Activated T-cell treated with anti-CD3 and anti-CD28 coated beads for 4 hours (primary cell): Measurements from ENCODE around the gene CASKIN2.

ENCODE experiments used
- DNase-seq: peaks from one replicate; pipeline ENCODE4 v3.0.0-alpha.2; 2020

CASKIN2 gene

DNA sequence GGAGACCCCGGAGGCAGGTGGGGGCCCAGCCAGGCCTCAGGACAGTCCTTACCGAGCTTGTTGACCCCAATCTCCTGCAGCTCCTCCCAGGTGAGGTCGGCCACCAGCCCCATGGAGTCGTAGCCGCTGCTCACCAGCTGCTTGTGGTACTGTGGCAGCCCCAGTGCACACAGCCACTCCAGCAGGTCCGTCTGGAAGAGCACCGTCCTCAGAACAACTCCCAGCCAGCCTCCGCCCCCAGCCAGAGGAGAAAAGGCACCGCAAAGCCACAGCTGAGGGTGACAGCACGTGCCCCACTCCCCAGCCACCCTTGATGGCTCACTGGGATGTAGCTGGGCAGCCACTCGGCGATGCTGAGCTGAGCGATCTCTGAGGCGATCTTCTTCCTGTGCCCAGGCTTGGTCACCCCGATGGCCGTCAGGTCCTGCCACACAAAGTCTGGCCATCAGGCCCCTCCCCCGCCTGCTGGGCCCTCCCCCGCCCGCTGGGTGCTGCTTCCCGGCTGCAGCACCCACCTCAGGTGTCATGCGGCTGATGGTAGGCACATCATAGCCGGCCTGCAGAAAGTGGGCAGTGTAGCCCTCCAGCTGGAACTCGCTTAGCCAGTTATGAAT lies 11.9 kb downstream of the CASKIN2 start:
- no peak for DNase-seq

DNA sequence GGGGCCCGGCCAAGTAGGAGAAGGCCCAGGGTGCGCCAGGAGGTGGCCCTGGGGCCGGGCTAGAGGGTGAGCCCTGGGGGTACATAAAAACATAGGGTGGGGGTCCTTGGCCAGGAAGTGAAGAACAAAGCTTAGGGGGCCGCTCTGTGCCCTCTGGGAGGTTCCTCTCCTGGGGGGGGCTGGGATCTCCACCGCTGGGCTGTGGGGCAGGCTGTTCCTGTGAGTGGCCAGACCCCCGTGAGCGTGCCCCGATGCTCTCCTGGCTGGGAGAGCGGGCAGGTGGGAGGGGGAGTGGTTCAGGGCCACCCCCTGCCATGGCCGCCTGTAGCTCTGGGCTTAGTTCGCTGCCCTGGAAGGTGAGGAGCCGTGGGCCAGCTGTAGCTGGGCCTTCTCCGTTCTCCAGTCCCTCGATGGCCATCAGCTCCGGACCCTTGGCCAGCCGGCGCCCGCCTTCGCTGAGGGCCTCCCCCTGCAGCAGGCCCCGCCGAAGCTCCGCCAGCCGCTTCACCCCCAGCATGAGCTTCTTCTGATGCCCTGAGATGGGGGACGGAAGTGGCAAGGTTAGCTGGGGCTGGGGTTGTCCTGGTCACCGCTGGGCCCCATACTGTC lies 12.5 kb downstream of the CASKIN2 start:
- DNase-seq: no peak

DNA sequence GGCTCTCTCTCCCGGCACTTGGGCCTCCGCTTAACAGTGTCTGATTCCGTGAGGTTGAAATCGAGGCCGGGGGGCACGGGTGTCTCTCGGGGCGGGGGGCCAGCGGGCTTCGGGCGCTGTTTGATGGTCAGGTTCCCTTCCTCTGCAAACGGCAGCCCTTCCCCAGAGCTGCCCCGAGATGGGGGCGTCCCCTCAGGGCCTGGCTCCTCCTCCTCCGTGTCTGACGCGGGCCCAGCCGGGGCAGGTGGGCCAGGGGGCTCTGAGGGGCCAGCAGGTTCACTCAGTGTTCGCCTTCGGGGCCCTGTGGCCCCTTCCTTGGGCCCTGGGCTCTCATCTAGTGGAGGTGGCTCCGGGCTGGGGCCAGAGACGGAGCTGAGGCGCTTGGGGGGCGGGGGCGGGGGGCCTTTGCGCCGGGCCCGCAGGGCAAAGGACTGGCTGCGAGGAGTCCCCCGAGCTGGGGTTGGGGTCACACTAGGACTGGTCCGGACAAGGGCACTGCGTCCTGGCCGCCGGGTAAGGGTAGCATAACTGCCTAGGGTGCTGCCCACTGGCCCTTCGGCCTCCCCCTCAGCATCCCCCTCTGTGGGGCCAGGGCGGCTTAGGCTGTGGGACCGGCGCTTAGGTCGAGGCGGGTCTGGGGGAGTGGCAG lies 13.1 kb downstream of the CASKIN2 start:
- DNase-seq: no peak

DNA sequence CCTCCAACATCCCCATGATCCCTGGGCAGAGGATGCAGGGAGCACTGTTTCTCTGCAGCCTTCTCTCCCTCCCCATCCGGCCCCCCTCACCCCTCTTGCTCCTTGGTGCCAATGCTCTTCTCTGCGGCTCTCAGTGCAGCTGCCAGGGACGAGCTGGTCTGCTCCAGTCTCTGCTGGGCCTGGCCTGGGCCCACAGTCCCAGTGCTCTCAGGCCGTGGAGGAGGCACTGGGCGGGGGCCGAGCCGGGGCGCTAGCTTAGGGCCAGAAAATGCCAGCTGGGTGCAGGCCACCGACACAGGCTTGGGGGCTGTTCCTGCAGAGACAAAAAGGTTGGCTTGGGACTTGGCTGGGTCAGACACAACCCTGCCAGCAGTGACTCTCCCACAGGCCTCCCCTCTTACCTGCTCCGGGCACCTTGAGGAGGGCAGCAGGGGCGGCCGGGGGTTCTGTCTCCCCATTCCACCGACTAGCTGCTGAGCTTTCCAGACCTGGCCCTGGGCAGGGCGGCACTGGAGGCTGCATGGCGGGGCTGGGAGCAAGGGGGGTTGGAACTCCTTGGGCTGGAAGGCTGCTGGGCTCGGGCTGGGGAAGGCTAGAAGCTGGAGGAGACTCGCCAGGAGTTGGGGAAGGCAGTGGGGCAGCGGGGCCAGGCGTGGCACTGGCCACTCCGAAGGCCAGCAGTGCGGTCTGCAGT lies 13.8 kb downstream of the CASKIN2 start:
- DNase-seq: no peak

DNA sequence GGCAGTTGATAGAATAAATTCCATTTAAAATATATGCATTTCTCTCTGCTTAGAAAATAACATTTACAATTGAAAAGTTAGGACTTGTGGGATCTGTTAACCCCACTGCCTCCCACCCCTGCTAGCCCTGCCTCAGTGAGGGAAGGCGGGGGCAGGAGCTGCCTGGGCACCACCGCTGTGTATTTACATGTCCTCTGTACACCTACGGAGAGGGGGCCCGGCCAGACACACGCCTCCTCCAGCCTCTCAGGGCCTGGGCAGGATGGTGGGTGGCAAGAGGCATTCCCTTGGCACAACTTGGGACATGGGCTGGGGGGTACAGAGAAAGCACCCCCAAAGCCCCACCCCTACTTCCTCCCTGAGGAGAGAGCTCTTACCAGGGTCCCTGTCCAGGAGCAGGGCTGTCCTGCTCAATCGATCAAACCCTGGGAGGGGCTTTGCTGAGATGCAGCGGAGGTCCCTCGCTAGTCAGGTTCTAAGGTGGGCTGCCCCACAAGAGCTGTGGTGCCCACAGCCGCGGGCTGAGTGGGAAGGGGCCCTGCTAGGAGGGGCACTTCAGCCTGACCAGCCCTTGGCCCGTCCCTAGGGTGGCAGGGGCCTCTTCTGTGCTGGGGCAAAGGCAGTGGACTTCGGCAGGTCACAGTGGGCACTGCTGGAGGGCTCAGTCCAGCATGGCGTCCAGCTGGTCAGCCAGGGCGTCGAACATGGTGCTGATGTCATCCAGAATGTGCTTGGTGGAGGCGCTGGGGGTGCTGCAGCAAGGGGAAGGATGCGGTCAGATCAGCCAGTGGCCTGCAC lies 14.7 kb downstream of the CASKIN2 start:
- DNase-seq: no peak

DNA sequence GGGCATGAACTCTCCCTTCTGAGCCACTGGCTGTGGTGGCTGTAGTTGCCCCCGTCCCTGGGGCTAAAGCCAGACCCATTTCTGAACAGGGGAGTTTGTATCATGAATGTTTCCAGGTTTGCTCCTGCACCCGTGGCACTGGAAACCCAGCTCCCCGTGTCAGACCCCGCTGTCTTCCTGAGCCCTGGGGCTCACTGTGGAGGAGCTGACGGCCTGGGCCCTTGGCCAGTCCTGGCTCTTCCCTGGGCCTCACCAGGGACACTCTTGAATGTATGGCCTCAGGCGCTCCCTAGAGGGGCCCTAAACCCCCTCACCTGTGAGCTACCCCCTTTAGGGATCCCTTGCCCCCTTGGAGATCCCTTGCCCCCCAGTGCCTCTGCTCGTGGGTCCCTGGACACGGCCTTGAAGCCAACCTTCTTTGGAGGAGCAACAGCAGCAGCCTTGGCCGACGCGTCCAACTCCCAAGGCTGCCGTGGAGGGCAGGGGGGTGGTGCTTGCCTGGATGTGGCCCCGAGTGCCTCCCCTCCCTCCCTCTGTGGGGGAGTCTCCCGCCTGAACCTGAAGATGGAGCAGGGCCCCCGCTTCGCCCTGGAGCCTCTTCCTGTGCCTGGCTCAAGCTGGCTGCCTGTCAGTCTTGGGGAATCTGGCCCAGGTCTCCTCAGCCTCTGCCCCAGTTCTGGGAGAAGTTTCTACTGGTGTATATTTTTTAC lies 15.9 kb downstream of the CASKIN2 start:
- DNase-seq: no peak

DNA sequence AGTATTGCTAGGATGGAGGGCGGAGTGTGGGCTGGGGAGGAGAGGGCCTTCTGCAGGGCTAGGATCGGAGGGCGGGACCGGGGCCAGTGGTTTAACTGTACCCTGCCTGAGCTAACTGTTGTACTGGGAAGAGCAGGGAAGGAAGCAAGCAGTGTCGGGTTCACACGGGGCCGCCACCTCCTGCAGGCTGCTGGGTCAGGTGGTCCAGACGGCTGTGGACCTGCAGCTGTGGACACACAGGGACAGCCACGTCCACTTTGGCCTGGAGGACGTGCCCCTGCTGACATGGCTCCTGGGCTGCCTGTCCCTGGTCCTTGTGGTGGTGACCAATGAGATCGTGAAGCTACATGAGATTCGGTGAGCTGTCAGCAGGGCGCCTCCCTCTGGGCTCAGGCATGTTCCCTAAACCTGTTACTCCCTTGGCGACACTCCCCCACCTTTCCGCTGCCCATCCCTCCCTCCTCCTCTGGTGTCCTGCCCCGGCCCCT lies 16.6 kb downstream of the CASKIN2 start:
- no peak for DNase-seq

DNA sequence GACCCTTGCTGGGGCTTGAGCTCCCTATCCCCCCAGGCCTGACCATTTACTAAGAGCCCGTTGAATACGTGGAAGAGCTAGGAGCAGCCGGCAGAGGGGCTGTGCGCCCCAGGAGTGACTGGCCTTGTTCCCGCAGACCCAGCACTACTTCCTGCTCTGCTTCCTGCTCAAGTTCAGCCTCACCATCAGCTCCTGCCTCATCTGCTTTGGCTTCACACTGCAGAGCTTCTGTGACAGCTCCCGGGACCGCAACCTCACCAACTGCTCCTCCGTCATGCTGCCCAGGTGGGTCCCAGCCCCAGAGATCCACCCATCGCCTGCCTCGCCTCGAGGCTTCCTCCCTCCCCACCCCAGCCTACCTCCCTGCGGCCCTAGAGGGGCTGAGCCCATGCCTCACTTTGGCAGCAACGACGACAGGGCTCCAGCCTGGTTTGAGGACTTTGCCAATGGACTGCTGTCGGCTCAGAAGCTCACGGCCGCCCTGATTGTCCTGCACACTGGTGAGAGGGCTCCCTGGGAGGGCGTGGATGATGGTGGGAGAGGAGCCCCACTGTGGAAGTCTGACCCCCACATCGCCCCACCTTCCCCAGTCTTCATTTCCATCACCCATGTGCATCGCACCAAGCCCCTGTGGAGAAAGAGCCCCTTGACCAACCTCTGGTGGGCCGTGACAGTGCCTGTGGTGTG lies 17.2 kb downstream of the CASKIN2 start:
- DNase-seq: no peak

DNA sequence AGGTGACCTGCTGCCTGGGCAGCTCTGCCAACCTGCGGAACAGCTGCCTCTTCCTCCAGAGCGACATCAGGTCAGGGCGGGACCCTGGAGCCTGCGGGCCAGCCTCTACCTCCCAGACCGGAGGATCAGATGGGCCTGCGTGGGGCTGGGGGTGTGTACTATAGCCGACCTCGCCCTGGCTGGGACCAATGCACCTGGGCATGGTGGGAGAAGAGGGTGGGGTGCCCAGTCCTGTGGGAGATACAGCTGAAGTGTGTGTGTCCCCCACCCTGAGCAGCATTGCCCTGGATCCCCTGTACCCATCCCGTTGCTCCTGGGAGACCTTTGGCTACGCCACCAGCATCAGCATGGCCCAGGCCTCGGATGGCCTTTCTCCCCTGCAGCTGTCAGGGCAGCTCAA lies 19.3 kb downstream of the CASKIN2 start:
- DNase-seq: no peak

DNA sequence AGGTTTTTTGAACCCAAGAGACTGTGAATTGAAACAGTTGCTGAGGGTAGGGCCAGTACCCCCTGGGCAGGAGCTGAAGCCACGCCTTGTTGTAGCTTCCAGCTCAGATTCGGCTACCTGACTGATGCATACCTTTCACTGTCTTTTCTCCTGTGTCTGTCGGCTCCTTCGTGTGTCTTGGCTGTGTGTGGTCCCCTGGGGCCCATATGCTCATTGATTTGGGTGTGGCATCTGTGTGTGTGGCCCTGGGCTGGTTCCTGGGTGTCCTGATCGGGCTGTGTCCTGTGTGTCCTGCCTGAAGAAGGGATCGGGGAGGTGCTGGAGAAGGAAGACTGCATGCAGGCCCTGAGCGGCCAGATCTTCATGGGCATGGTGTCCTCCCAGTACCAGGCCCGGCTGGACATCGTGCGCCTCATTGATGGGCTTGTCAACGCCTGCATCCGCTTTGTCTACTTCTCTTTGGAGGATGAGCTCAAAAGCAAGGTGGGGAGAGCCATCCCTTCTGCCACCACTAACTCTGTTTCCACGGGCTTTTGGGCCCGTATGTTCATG lies 20.9 kb downstream of the CASKIN2 start:
- no peak for DNase-seq

DNA sequence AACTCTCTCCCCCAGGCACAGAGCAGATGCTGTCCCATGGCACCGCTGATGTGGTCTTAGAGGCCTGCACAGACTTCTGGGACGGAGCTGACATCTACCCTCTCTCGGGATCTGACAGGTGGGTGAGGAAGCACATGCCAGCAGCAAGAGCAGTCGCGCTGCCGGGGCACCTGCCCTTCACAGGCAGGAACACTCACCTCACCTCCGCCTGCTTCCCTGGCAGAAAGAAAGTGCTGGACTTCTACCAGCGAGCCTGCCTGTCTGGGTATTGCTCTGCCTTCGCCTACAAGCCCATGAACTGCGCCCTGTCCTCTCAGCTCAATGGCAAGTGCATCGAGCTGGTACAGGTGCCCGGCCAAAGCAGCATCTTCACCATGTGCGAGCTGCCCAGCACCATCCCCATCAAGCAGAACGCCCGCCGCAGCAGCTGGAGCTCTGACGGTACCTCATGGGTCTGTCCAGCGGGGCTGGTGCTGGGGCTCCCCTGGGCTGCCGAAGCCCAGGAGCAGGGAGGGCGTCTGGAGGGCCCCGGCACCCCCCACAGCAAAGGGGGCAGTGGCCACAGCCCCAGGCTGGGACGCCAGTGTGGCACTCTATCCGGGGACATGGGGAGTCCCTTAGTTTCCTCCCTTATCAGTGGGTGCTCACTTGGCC lies 21.7 kb downstream of the CASKIN2 start:
- DNase-seq: no peak

DNA sequence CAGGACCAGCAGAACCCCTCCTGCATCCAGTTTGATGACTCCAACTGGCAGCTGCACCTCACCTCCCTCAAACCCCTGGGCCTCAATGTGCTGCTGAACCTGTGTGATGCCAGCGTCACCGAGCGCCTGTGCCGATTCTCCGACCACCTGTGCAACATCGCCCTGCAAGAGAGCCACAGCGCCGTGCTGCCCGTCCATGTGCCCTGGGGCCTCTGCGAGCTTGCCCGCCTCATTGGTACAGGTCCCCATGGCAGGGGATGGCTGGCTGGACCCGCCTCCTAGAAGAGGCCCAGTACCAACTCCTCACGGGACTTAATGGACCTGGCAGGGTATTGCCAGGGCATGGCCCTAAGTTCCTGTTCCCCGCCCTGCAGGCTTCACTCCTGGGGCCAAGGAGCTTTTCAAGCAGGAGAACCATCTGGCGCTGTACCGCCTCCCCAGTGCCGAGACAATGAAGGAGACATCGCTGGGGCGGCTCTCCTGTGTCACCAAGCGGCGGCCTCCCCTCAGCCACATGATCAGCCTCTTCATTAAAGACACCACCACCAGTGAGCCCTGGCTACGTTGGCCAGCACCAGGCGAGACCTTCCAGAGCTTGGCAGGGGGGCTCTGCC lies 22.7 kb downstream of the CASKIN2 start:
- no peak for DNase-seq

DNA sequence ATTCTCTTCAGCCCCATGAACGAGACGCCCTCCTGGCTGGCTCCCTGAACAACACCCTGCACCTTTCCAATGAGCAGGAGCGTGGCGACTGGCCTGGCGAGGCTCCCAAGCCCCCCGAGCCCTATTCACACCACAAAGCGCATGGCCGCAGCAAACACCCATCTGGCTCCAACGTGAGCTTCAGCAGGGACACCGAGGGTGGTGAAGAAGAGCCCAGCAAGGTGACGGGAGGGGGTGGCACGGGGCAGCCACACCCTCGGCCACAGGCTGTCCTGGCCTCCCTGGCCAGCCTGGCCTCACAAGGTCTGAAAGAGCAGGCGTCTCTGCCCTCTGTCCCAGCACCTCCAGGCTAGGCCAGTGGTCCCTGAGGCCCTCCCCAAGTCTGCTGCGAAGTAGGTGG lies 23.7 kb downstream of the CASKIN2 start:
- DNase-seq: no peak

DNA sequence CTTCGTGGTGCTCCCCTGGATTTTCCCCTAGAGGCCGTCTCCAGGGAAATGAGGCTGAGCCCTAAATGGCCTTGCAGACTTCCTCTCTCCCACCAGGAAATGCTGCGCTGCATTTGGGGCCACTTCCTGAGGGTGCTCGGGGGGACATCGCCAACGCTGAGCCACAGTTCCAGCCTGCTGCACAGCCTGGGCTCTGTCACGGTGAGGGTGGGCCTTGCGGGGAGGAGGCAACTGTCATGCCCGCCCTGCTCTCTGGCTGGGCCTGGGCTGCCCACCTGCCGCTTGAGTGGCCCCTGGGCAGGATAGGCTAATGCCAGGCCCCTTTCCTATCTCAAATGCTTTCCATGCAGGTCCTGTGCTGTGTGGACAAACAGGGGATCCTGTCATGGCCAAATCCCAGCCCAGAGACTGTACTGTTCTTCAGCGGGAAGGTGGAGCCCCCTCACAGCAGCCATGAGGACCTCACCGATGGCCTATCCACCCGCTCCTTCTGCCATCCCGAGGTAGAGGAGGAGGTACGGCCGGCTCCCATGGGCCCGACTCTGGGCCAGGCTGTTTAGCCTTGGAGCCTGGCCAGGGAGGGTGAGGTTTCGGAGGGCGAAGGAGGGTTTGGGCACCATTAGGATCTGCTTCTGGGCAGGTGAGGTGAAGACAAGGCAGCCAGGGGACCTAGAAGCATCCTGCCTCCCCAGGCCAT lies 24.2 kb downstream of the CASKIN2 start:
- DNase-seq: no peak

DNA sequence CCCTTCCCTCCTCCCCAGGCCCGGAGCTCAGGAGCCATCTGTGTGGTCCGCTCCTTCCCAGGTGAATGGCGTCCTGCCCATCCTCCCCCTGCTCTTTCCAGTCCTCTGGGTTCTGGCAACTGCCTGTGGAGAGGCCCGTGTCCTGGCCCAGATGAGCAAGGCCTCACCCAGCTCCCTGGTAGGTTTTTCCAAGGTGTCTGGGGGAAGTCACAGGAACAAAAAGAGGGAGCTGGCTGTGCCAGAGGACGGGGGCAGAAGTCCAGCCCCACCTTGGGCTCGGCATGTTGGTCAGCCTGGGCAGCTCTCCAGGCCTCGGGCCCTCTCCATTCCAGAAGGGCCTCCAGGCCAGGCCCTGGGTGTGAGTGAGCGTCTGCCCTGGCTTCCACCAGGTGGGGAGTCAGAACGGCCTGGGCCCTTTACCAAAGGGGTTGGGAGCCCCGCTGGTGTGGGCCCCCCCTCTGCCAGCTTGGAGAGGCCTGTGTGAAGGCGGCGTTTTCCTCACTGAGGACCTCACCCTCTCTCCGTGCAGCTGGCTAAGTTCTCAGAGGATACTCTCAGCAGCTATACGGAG lies 25.1 kb downstream of the CASKIN2 start:
- DNase-seq: no peak

DNA sequence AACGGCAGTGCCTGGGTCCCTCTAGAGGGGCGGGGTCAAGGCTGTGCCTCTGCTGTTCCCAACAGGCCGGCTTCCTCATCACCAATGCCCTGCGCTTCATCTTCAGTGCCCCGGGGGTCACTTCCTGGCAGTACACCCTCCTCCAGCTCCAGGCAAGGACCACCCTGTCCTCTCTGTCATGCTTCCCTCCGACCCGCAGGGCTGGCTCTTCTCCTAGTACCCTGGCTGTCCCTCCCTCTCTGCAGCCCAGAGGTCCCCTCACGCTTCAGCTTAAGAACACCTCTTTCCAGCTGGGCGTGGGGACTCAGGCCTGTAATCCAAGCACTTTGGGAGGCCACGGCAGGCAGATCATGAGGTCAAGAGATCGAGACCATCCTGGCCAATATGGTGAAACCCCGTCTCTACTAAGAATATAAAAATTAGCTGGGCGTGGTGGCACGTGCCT lies 25.8 kb downstream of the CASKIN2 start:
- DNase-seq: no peak

DNA sequence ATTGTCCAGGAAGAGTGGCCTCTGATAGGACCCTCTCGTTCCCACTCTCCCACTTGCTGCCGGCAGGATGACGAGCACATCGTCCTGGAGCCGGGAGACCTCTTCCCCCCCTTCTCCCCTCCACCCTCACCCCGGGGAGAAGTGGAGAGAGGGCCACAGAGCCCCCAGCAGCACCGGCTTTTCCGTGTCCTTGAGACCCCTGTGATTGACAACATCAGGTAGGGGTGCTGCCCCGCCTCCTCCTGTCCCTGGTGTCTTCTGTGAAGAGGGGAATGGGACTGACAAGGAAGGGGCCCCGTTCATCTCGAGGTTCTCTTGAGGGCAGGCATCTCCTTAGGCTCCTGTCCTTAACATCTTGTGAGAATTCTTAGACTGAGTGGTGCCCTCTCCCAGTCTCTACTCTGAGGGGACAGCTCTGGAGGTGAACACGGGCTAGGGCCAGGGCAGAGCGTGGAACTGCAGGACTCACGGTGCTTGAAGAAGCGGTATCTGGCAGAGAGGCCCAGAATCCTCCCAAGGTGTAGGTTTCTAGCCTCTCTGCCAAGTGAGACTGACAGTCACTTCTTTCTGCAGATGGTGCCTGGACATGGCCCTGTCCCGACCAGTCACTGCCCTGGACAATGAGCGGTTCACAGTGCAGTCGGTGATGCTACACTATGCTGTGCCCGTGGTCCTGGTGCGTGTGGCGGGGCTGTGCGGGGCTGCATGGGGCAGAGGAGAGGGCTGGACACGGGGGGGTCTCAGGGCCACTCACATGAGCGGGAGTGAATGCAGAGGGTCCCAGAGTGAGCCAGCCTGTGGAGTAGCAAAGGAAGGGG lies 26.4 kb downstream of the CASKIN2 start:
- no peak for DNase-seq

DNA sequence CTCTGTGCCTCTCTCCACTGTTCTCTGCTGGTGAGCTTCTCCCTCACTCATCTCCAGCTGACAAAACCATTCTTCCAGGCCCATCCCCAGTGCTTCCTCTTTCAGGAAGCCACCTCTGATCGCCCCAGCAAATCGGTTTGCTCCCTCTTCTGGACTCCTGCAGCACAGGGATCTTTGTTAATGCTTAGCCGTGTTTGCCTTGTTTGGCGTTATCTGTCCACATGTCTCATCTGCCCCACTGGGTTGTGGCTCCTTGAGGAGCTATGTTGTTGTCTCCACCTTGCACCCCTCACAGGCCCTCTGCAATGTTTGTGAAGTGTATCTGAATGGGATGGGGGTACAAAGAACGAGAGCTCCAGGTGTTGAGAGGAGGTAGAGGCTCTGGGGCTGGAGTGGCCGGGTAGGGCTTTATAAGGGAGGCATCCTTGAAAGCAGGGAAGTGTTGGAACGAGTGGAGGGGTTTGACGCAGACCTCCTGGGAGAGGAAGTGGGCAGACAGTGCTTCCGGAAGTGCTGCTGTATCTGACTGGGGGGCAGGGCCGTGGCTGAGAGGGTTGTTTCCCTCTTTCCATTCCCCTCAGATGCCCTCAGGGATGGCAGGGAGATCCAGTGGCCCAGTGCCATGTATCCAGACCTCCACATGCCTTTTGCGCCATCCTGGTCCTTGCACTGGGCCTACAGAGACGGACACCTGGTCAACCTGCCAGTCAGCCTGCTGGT lies 27.8 kb downstream of the CASKIN2 start:
- peak; percentile 11 for DNase-seq
